ENCODE measurements around the gene DPP6. TPM values are rescaled to one million over a fixed set of nuclear protein-coding genes. Genes with fewer than 3 reads are reported as not detected.

Gene DPP6
- total and polyA plus RNA-seq, 2 experiments from 2014 or later: not detected

- TF ChIP-seq, protein P1, sequence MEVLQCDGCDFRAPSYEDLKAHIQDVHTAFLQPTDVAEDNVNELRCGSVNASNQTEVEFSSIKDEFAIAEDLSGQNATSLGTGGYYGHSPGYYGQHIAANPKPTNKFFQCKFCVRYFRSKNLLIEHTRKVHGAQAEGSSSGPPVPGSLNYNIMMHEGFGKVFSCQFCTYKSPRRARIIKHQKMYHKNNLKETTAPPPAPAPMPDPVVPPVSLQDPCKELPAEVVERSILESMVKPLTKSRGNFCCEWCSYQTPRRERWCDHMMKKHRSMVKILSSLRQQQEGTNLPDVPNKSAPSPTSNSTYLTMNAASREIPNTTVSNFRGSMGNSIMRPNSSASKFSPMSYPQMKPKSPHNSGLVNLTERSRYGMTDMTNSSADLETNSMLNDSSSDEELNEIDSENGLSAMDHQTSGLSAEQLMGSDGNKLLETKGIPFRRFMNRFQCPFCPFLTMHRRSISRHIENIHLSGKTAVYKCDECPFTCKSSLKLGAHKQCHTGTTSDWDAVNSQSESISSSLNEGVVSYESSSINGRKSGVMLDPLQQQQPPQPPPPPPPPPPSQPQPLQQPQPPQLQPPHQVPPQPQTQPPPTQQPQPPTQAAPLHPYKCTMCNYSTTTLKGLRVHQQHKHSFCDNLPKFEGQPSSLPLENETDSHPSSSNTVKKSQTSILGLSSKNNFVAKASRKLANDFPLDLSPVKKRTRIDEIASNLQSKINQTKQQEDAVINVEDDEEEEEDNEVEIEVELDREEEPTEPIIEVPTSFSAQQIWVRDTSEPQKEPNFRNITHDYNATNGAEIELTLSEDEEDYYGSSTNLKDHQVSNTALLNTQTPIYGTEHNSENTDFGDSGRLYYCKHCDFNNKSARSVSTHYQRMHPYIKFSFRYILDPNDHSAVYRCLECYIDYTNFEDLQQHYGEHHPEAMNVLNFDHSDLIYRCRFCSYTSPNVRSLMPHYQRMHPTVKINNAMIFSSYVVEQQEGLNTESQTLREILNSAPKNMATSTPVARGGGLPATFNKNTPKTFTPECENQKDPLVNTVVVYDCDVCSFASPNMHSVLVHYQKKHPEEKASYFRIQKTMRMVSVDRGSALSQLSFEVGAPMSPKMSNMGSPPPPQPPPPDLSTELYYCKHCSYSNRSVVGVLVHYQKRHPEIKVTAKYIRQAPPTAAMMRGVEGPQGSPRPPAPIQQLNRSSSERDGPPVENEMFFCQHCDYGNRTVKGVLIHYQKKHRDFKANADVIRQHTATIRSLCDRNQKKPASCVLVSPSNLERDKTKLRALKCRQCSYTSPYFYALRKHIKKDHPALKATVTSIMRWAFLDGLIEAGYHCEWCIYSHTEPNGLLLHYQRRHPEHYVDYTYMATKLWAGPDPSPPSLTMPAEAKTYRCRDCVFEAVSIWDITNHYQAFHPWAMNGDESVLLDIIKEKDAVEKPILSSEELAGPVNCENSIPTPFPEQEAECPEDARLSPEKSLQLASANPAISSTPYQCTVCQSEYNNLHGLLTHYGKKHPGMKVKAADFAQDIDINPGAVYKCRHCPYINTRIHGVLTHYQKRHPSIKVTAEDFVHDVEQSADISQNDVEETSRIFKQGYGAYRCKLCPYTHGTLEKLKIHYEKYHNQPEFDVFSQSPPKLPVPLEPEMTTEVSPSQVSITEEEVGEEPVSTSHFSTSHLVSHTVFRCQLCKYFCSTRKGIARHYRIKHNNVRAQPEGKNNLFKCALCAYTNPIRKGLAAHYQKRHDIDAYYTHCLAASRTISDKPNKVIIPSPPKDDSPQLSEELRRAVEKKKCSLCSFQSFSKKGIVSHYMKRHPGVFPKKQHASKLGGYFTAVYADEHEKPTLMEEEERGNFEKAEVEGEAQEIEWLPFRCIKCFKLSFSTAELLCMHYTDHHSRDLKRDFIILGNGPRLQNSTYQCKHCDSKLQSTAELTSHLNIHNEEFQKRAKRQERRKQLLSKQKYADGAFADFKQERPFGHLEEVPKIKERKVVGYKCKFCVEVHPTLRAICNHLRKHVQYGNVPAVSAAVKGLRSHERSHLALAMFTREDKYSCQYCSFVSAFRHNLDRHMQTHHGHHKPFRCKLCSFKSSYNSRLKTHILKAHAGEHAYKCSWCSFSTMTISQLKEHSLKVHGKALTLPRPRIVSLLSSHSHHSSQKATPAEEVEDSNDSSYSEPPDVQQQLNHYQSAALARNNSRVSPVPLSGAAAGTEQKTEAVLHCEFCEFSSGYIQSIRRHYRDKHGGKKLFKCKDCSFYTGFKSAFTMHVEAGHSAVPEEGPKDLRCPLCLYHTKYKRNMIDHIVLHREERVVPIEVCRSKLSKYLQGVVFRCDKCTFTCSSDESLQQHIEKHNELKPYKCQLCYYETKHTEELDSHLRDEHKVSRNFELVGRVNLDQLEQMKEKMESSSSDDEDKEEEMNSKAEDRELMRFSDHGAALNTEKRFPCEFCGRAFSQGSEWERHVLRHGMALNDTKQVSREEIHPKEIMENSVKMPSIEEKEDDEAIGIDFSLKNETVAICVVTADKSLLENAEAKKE (CRISPR knock-in tag; IDR thresholded peaks at IDR 0.05): no peak
- TF ChIP-seq ZNF114 (CRISPR knock-in tag; IDR thresholded peaks at IDR 0.05) (no peak), CREB1 (CRISPR knock-in tag; IDR thresholded peaks at IDR 0.05; ENCODE audit: low read depth) (no peak), EZH2phosphoT487 (IDR thresholded peaks at IDR 0.05; ENCODE audit: unreplicated experiment) (no peak)
These were observed 387.9 kb downstream of the DPP6 start (continued) for GRCh38 chr7:154440058-154440457.

DNA sequence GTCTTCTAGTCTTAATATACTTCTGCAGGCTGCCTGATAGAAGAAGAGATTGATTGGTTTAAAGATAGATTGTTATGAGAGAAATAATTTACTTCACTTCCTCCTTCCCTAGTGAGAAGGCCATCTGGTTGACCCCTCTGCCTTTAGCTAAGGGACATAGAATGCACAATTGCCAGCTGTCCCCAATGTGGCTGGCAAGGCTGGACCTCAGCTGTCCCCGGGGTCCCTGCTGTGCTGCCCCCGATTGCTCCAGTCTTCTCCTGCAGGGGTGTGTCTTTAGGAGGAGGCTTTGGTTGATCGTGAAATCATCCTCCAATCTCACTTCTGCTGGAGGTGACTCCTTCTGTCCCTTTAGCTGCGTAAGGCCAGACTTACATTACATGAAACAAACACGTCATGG is 388.5 kb downstream of the DPP6 start:
- Histone ChIP-seq H3F3A (replicated peaks; ENCODE audit: low read depth) (no peaks in the 10 kb centered on the region), H2AFZ (no peak overlapping the region), H4K20me1 (replicated peaks; ENCODE audit: insufficient read depth) (no peaks in the 10 kb centered on the region), H3K79me2 (replicated peaks; ENCODE audit: insufficient read depth) (no peaks in the 10 kb centered on the region), H3K27ac (ENCODE audit: low read depth) (no peak overlapping the region), H3K27me3 (ENCODE audit: insufficient read depth) (no peaks in the 10 kb centered on the region), H3K4me1 (ENCODE audit: insufficient read depth) (no peaks in the 10 kb centered on the region), H3K36me3 (ENCODE audit: insufficient read depth) (0 out of 2 replicates have a peak, but pooled peaks cover 3% of the 10 kb centered on the region), H3K4me3 (no peak overlapping the region), H3K4me2 (no peak overlapping the region), H3K9me2 (ENCODE audit: insufficient read depth) (no peaks in the 10 kb centered on the region)
- H3K36me3 Mint-ChIP-seq (ENCODE audit: low read depth): no peaks in the 10 kb centered on the region
- DNase-seq (ENCODE audit: low spot score) (no peak), ATAC-seq (no peak)
- H3K27ac Mint-ChIP-seq: no peak overlapping the region
- peaks cover 4% of the 10 kb centered on the region for H3K27me3 Mint-ChIP-seq (ENCODE audit: insufficient read depth, low read depth, poor library complexity)
- H3K4me1 Mint-ChIP-seq: peaks cover 9% of the 10 kb centered on the region
- no peak overlapping the region for H3K4me3 Mint-ChIP-seq
- peaks cover 4% of the 10 kb centered on the region; the same call in 2 of the 3 replicates for H3K9me3 Mint-ChIP-seq
- TF ChIP-seq, protein P2, sequence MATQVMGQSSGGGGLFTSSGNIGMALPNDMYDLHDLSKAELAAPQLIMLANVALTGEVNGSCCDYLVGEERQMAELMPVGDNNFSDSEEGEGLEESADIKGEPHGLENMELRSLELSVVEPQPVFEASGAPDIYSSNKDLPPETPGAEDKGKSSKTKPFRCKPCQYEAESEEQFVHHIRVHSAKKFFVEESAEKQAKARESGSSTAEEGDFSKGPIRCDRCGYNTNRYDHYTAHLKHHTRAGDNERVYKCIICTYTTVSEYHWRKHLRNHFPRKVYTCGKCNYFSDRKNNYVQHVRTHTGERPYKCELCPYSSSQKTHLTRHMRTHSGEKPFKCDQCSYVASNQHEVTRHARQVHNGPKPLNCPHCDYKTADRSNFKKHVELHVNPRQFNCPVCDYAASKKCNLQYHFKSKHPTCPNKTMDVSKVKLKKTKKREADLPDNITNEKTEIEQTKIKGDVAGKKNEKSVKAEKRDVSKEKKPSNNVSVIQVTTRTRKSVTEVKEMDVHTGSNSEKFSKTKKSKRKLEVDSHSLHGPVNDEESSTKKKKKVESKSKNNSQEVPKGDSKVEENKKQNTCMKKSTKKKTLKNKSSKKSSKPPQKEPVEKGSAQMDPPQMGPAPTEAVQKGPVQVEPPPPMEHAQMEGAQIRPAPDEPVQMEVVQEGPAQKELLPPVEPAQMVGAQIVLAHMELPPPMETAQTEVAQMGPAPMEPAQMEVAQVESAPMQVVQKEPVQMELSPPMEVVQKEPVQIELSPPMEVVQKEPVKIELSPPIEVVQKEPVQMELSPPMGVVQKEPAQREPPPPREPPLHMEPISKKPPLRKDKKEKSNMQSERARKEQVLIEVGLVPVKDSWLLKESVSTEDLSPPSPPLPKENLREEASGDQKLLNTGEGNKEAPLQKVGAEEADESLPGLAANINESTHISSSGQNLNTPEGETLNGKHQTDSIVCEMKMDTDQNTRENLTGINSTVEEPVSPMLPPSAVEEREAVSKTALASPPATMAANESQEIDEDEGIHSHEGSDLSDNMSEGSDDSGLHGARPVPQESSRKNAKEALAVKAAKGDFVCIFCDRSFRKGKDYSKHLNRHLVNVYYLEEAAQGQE (IDR thresholded peaks at IDR 0.05; ENCODE audit: unreplicated experiment): no peak
- TF ChIP-seq POLR2AphosphoS5 (IDR thresholded peaks at IDR 0.05; ENCODE audit: low read depth): no peak
- TF ChIP-seq CTCF (conservative IDR thresholded peaks at IDR 0.05; ENCODE audit: low read depth in 2 of 2): no peak
- no peak for TF ChIP-seq EZH2 (IDR thresholded peaks at IDR 0.05; ENCODE audit: low read depth, unreplicated experiment)
- no peak for TF ChIP-seq ZNF114 (CRISPR knock-in tag; IDR thresholded peaks at IDR 0.05)
- no peak for TF ChIP-seq ETS1 (IDR thresholded peaks at IDR 0.05)
